Activated naive CD8-positive, alpha-beta T cell treated with anti-CD3 and anti-CD28 coated beads for 36 hours (primary cell): ENCODE measurements around the gene PPIAL4G. TPM values are rescaled to one million over a fixed set of nuclear protein-coding genes. Genes with fewer than 3 reads are reported as not detected.
"Not testable (repeated sequence)": the region's sequence is repeated elsewhere in the genome, so short reads cannot be mapped to it uniquely, and the experiment has no call there.

ENCODE experiments used
- DNase-seq: peaks from one replicate; pipeline ENCODE4 v3.0.0; 2021
- H3K27ac Mint-ChIP-seq: one replicate; pipeline ENCODE4 v1.8.0; 2022; ENCODE audit warnings: mild to moderate bottlenecking, moderate library complexity, mixed read lengths
- H3K27me3 Mint-ChIP-seq: one replicate; pipeline ENCODE4 v1.8.0; 2022; ENCODE audit warnings: mild to moderate bottlenecking, mixed read lengths
- H3K36me3 Mint-ChIP-seq: one replicate; pipeline ENCODE4 v1.8.0; 2021; ENCODE audit warnings: mild to moderate bottlenecking, mixed read lengths
- H3K4me1 Mint-ChIP-seq: one replicate; pipeline ENCODE4 v1.8.0; 2021; ENCODE audit warnings: mixed read lengths
- H3K4me3 Mint-ChIP-seq: one replicate; pipeline ENCODE4 v1.8.0; 2022; ENCODE audit warnings: mild to moderate bottlenecking, moderate library complexity, mixed read lengths
- H3K9me3 Mint-ChIP-seq: one replicate; pipeline ENCODE4 v1.8.0; 2022; ENCODE audit warnings: mixed read lengths
- total RNA-seq, 2 experiments: library from RNA; stranded (reverse); gene quantifications; one replicate each; pipeline ENCODE4 v1.2.3, GENCODE V29; 2021

Gene PPIAL4G
- not detected for total RNA-seq

GRCh38 chr1:148483029-148483428, at the start of gene PPIAL4G:
PPIAL4G (minus strand) TSS chr1:148483302; CDS start chr1:148483252, 50 bp downstream.
- not testable (repeated sequence) for DNase-seq, H3K4me3 Mint-ChIP-seq, H3K27me3 Mint-ChIP-seq, H3K27ac Mint-ChIP-seq, H3K36me3 Mint-ChIP-seq, H3K4me1 Mint-ChIP-seq, H3K9me3 Mint-ChIP-seq

GRCh38 chr1:148532158-148532557, 49.1 kb upstream of the PPIAL4G start:
- not testable (repeated sequence) for H3K27me3 Mint-ChIP-seq, H3K36me3 Mint-ChIP-seq, H3K9me3 Mint-ChIP-seq, DNase-seq, H3K4me3 Mint-ChIP-seq, H3K4me1 Mint-ChIP-seq, H3K27ac Mint-ChIP-seq

DNA sequence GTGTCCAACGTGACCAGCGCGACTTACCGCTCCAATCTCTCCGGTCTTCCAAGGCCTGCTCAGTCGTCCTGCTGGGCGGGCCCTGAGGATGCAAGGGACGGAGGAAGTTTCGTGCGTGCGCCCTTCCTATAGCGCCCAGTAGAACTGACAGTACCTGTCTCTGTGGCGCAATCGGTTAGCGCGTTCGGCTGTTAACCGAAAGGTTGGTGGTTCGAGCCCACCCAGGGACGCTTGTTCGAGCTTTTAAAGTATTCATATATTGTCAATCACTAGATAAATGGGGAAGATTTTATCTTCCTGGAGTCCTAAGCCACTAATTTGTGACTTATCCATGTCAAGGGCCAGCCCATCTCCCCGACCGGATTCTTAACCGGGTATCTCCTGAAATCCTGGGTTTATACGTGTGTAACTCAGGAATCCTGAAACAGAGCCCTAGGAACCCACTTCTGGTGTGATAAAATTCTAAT, 46.0 kb upstream of the PPIAL4G start:
- H3K27me3 Mint-ChIP-seq, H3K4me1 Mint-ChIP-seq, H3K9me3 Mint-ChIP-seq, H3K36me3 Mint-ChIP-seq: not testable (repeated sequence)
- H3K27ac Mint-ChIP-seq: peak overlapping the region; percentile 79
- peak overlapping the region; percentile 73 for H3K4me3 Mint-ChIP-seq
- DNase-seq: peak; percentile 56

DNA sequence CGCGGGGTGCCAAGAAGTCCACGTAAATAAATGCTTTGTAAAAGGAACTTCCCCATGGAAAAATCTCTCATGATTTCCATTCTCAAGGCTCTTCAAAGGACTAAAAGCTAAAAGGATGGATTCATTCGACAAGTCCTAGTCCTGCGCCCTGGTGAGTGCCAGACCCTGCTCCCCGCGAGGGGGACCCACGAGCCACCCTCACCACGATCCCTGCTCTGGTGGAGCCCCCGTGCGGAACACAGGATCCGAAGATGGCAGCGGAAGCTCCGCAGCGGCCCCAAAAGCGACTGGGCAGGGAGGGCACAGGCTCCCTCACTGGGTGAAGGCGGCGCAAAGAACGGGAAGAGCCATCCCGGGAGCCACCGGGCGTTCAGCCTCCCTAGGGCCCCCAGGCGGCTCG, 45.5 kb upstream of the PPIAL4G start:
- not testable (repeated sequence) for H3K27ac Mint-ChIP-seq, H3K4me3 Mint-ChIP-seq, H3K36me3 Mint-ChIP-seq, H3K4me1 Mint-ChIP-seq, H3K9me3 Mint-ChIP-seq, H3K27me3 Mint-ChIP-seq
- peak; percentile 58 for DNase-seq

DNA sequence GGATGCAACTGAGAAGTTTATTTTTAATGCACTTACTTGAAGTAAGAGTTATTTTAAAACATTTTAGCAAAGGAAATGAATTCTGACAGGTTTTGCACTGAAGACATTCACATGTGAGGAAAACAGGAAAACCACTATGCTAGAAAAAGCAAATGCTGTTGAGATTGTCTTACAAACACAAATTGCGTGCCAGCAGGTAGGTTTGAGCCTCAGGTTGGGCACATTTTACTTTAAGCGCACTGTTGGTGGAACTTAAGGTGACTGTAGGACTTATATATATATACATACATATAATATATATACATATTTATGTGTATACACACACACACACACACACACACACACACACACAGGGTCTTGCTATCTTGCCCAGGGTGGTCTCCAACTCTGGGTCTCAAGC, 43.5 kb upstream of the PPIAL4G start:
- not testable (repeated sequence) for H3K27ac Mint-ChIP-seq, DNase-seq, H3K36me3 Mint-ChIP-seq, H3K9me3 Mint-ChIP-seq, H3K4me3 Mint-ChIP-seq, H3K27me3 Mint-ChIP-seq
- H3K4me1 Mint-ChIP-seq: peaks cover 11% of the 10 kb centered on the region

DNA sequence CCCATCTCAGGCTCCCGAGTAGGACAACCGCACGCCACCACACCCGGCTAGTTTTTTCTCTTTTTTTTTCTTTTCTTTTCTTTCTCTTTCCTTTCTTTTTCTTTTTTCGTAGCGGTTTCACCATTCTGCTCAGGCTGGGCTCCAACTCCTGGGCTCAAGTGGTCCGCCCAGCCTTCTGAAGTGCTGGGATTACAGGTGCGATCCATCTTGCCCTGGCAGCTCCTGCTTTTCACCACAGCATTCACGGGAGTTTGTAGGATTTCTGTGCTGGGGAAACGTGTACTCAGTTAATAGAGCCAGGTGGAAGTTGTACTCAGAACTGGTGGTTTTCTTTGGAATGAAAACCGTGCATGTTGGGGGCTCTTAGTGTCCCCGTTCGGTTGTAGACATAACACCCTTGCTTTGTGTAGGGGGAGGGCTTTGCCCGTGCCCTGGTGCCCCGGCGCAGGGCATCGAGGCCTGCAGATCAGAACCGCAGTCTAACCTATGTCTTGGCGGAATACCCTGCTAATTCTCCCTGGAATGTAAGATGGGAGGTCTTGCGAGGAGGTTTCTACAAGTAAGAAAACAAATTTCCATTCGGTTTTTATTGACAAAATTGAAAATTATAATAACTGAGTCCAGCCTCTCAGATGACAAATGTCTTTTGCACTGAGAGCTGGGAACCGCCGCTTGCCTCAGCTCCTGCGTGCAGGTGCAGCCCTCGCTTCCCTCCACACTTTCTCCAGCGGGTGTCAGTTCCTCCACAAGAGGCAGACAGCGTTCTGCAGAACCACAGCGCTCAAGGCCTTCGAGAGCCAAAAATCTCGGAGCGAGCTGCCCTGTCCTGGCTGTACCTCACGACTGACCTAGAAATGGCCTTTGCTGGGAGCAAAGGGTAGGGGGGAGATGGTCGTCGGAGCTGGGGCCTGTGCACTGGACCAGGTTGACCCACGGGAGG, 40.4 kb upstream of the PPIAL4G start:
- Mint-ChIP-seq H3K4me3 (peak overlapping the region; percentile 84), H3K27ac (peak overlapping the region; percentile 99), H3K4me1 (peaks cover 13% of the 10 kb centered on the region)
- not testable (repeated sequence) for DNase-seq, H3K36me3 Mint-ChIP-seq, H3K9me3 Mint-ChIP-seq, H3K27me3 Mint-ChIP-seq

GRCh38 chr1:148522561-148523204, 39.6 kb upstream of the PPIAL4G start:
- H3K9me3 Mint-ChIP-seq, H3K36me3 Mint-ChIP-seq, H3K27me3 Mint-ChIP-seq: not testable (repeated sequence)
- Mint-ChIP-seq H3K4me1 (peaks cover 13% of the 10 kb centered on the region), H3K27ac (peak overlapping the region; percentile 99), H3K4me3 (peak overlapping the region; percentile 84)
- DNase-seq: peak; percentile 89

GRCh38 chr1:148522072-148522471, 39.0 kb upstream of the PPIAL4G start:
- not testable (repeated sequence) for H3K27me3 Mint-ChIP-seq, H3K36me3 Mint-ChIP-seq, H3K9me3 Mint-ChIP-seq
- H3K4me3 Mint-ChIP-seq: peak overlapping the region; percentile 84
- H3K4me1 Mint-ChIP-seq: peaks cover 14% of the 10 kb centered on the region
- peak overlapping the region; percentile 99 for H3K27ac Mint-ChIP-seq
- peak; percentile 88 for DNase-seq

GRCh38 chr1:148514310-148514709, 31.2 kb upstream of the PPIAL4G start:
- not testable (repeated sequence) for H3K4me3 Mint-ChIP-seq, H3K36me3 Mint-ChIP-seq, H3K27ac Mint-ChIP-seq, DNase-seq, H3K9me3 Mint-ChIP-seq, H3K27me3 Mint-ChIP-seq
- H3K4me1 Mint-ChIP-seq: peaks cover 15% of the 10 kb centered on the region

GRCh38 chr1:148512571-148513184, 29.6 kb upstream of the PPIAL4G start:
- peaks cover 14% of the 10 kb centered on the region for H3K4me1 Mint-ChIP-seq
- DNase-seq, H3K27ac Mint-ChIP-seq, H3K36me3 Mint-ChIP-seq, H3K9me3 Mint-ChIP-seq, H3K27me3 Mint-ChIP-seq: not testable (repeated sequence)
- H3K4me3 Mint-ChIP-seq: peak overlapping the region; percentile 14

DNA sequence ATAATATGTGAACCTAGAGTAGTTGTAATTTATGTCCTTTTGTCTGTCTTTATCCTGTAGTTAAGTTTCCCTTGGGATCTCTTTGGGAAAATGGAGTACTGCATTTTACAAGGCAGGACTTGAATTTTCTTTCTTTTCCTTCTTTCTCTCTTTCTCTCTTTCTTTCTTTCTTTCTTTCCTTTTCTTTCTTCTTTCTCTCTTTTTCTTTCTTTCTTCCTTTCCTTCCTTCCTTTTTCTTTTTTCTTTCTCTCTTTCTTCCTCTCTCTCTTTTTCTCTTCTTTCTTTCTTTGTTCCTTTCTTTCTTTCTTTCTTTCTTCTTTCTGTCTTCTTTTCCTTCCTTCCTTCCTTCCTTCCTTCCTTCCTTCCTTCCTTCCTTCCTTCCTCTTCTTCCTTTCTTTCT, 10.8 kb upstream of the PPIAL4G start:
- not testable (repeated sequence) for H3K36me3 Mint-ChIP-seq, H3K9me3 Mint-ChIP-seq, H3K27ac Mint-ChIP-seq, H3K27me3 Mint-ChIP-seq, DNase-seq, H3K4me3 Mint-ChIP-seq, H3K4me1 Mint-ChIP-seq

DNA sequence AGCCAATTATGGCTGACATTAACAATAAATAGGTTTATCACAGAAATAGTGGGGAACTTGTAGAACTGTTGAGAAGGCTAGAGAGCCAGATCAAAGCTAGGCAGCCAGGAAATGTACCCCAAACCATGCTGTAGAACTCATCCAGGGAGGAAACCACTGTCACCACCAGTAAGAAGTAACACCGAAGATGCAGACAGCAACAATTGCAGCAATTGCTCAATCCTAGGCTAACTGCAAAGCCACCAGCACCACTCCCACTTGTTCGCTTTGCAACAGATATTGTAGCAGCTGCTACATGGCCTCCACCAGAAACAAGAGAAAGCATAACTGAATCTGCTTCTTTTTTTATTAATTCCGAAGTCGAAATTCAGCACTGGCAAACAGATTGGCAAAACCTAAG, 2.0 kb downstream of the PPIAL4G start:
- H3K4me3 Mint-ChIP-seq, H3K27ac Mint-ChIP-seq, H3K36me3 Mint-ChIP-seq: not testable (repeated sequence)

GRCh38 chr1:148459694-148460093, 23.4 kb downstream of the PPIAL4G start:
- peak overlapping the region; percentile 65 for H3K4me3 Mint-ChIP-seq
- not testable (repeated sequence) for DNase-seq, H3K27me3 Mint-ChIP-seq, H3K36me3 Mint-ChIP-seq, H3K9me3 Mint-ChIP-seq, H3K4me1 Mint-ChIP-seq
- peak overlapping the region; percentile 77 for H3K27ac Mint-ChIP-seq

More for the DNA sequence above, 2.0 kb downstream of the PPIAL4G start:
- not testable (repeated sequence) for H3K4me1 Mint-ChIP-seq, DNase-seq, H3K27me3 Mint-ChIP-seq, H3K9me3 Mint-ChIP-seq

DNA sequence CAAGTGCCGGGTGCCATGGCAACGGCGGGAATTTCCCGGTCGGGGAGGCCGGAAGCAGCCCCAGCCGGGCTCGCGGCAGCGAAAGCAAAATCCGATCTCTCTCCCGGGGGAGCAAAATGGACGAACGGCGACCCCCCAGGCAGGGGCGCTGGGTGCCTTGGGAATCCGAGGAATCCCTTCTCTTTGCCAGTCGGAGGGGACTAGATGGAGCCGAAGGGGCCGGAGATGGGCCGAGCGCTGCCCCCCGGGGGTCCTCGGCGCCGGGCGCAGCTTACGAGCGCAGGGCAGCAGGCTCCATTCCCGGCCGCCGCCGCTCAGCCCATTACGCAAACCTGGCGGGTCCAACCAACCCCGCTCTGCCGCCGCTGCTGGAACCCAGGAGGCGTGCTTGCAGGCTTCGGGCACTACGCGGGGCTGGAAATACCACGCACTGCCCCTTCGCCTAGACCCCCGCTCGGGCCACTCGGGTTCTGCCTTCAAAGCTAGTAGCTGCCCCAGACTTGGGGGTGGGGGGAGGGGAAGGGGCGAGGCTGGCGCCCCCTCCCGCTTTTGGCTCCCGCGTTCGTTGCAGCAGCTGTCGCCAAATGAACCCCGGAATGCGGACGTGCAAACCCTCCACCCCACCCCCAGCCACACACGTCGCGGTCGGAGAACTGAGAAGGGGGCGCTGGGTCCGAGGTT, 24.1 kb downstream of the PPIAL4G start:
- peak overlapping the region; percentile 76 for H3K4me3 Mint-ChIP-seq
- not testable (repeated sequence) for H3K4me1 Mint-ChIP-seq, H3K36me3 Mint-ChIP-seq, H3K27me3 Mint-ChIP-seq, H3K9me3 Mint-ChIP-seq
- peak; percentile 37 for DNase-seq
- H3K27ac Mint-ChIP-seq: peak overlapping the region; percentile 80

DNA sequence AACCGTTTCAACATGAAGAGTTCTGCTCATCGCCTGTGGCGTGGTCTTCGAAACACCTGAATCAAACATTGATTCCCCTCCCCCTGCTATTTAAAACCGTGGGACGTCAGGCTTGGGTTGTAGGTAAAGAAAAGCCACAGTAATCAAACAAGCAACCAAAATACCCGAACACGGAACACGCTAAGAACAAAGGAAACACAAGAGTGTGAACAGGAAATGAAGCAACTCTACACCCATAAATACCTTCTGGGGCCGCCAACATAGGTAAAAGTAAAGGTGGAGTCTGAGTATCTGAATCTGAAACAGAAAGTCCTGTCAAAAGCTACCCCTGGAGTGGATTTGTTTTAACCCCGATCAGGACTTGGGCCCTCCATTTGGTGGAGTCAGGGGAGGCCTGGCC, 24.7 kb downstream of the PPIAL4G start:
- H3K9me3 Mint-ChIP-seq, H3K27me3 Mint-ChIP-seq, H3K4me1 Mint-ChIP-seq, H3K36me3 Mint-ChIP-seq: not testable (repeated sequence)
- H3K27ac Mint-ChIP-seq: peak overlapping the region; percentile 88
- H3K4me3 Mint-ChIP-seq: peak overlapping the region; percentile 83
- DNase-seq: peak; percentile 45
